Hematopoietic multipotent progenitor cell (in vitro differentiated cells): ENCODE results near the gene ITPA. TPM values are rescaled to one million over a fixed set of nuclear protein-coding genes. Genes with fewer than 3 reads are reported as not detected.
"Not testable (repeated sequence)": the region's sequence is repeated elsewhere in the genome, so short reads cannot be mapped to it uniquely, and the experiment has no call there.

Source experiments
- DNase-seq, 3 donors: peaks; one replicate each; pipeline ENCODE4 v3.0.0-alpha.2; 2011 to 2015; ENCODE audit warnings: low read depth in 2 of 3, low spot score in 2 of 3
- total RNA-seq: library from RNA; depleted of rRNA; stranded (reverse); fragments of >200 nt; gene quantifications from one replicate; pipeline ENCODE4 v1.2.3, GENCODE V29; 2012

ITPA gene
- total RNA-seq, 1 donor, result 34.2 TPM

DNA sequence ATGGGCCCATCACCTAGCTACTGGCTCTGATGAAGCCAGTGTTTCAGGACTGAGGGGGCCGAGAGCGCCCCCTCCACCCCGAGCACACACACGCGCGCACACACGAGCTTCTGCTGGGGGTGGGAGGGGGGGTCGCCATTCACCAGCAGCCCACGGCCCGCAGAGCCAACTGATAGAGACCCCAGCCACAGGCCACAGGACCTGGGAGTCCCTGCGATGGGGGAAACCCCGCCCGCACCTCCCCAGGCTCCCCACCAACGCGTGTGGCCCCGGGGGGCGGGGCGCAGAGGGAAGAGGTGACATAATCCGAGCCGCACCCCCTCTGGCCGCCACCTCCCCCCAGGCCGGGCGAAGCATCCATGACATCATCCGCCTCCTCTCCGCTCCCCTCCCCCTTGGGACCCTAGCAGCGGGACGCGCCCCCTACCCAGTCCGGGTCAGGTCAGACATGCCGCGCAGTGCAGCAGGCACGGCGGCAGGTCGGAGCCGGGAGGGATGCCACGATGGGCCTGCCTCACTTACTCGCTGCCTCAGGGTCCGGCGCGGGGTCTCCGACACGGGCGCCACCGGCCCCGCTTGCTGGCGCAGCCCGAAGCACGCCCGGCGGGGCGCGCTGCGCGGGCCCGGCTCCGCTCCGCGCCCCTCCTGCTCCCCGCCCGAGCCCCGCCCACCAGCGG, 36.2 kb upstream of the ITPA start, which contains the start of gene LZTS3:
Gene LZTS3, minus strand, starts transcription at position 617 of the 677 bp plus-strand sequence. CDS start 6,386 bp downstream, outside the sequence.
- DNase-seq, result peak; percentile 69 to 93 (median 87)

DNA sequence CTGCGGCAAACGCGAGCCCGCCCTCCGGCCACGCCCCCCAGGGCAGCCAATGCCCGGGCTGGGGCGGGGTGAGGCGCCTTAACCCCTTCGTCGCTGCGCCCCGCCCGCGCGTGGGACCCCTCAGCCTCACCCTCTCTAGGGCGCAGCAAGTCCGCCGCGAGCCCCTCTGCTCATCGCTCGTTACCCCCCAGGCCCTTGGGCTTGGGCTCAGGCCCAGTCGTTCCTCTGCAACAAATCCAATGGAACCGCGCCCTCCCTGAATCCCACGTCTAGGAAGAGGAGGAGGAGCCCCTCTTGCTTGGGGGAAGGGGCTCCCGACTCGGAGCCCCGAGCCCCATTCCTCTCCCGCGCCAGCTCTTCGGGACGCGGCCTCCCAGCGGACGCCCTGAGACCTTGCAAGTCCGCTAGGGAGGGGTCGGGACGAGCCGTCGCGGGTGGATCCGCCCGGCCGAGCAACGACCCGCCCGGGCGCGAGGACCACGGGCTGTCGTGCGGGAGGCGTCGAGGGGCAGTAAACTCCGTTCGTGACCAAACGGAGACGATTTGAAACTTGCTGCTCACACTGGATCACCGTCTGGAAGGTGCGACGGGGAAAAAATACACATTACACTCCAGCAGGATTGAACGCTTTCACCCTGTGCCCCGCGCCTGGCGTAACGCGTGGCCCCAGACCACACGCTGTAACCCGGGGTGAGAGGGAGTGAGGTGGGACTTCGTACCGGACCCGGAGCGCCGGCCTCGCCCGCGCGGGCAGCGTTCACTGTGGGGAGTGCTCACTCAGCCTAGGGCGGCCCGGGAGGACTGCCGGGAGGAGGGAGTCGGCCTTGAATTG, 35.5 kb upstream of the ITPA start:
- peak; percentile 42 to 89 (median 73) for DNase-seq

DNA sequence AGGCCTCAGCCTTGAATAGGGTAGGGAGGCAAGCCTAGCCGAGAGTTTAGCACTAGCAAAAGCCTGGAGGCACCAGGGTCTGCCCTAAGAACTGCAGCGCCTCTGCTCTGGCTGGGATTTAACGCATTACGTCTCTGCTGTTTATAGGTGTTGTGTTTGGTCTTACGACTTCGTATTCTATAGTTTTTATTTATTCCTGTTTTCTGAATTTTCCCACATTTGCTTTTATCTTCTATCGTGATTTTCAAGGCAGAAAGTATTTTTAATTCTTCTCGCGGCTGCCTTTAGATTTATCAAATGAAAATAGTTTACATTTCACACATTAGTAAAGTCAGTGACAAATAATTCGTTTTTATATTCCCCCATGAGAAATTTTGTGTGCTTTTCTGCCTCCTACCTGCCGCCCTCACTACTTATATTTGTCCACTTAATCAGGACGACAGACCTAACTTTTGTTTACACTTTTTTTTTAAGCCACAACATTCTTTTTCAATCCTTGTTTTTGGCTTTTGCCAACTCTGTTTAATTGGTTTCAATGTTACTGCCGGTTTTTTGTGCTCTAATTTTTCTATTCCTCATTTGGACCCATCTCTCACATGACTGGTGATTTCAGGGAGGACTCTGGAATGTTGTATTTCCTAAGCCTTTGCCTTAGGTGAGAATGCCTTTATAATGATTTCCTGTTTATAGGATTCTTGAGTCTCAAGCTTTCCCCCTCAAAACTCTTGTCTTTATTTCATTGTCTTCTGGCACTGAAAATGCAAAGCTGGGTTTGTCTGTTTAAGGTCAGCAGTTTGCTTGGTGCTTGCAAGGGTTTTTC, 34.6 kb upstream of the ITPA start:
- DNase-seq, result peak in 1 of 3 donors; percentile 26

DNA sequence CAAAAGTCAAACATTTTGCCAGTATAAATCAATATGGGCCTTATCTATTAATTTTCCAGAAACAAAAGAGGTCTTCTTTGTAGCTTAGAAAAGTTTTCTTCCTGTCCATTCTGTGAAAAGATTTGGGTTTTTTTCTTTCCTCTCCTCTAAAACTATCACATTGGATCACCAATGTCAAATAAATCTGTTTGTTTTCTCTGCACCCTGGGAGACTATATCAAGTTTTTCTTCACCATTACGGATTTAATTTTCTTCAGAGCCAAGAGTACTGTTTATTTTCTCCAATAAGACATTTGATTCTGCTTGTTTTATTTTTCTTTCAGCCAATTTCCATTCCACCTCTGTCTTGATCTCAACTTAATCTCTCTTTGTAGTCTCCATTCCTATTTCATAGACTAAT, 34.0 kb upstream of the ITPA start:
- DNase-seq, result no peak

DNA sequence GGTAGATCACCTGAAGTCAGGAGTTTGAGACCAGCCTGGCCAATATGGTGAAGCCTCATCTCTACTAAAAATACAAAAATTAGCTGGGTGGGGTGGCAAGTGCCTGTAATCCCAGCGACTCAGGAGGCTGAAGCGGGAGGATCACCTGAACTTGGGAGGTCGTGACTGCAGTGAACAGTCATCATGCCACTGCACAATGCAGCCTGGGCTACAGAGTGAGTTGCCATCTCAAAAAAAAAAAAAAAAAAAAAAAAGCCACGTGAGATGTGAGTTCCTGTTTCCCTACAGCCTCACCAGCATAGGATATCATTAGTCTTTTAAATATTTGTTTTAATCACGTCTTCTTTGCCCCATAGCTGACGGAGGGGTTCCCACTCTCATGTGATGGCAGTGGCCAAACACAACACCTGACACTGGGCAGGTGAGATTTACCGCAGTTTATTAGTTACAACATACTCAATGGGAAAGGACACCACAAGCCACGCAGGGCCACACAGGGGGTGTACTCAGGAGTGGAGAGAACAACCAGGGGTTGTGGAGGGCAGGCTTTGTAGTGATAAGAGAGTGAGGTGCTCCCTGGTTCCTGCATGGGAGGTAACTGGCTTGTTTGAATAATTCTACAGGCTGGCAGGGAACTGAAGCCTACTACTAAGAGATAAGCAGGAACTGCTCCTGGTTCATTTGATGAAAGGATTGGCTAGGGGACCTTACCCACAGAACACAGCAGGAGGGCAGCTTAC, 31.4 kb upstream of the ITPA start:
- no peak for DNase-seq

DNA sequence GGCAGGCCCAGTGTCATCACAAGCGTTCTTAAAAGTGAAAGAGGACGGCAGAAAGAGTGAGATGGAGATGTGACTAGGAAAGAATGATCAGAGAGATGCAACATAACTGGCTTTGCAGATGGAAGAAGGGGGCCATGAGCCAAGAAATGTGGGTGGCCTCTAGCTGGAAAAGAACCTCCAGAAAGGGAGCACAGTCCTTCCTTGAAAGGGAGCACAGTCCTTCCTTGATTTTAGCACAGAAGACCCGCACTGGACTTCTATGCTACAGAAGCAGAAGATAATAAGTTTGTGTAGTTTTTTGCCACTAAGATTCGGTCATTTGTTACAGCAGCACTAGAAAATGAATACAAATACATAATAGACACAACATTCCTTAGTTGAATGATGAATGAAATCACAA, 29.0 kb upstream of the ITPA start:
- DNase-seq, result no peak

DNA sequence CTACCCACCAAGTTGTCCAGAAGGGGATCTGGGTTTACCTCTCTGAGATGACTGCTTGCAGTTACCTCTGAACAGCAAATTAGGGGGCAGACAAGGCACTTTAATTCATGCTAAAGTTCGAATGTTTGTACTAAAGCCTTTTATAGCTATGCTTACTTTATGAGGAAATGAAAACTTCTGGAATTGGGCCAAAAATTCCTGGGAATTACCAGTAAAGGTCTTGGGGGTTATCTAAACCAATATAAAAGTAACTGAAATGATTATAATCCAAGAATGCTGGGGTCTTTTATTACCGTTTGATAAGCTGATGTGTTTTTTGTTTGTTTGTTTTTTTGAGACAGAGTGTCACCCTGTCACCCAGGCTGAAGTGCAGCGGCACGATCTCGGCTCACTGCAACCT, 28.0 kb upstream of the ITPA start:
- DNase-seq, result no peak

DNA sequence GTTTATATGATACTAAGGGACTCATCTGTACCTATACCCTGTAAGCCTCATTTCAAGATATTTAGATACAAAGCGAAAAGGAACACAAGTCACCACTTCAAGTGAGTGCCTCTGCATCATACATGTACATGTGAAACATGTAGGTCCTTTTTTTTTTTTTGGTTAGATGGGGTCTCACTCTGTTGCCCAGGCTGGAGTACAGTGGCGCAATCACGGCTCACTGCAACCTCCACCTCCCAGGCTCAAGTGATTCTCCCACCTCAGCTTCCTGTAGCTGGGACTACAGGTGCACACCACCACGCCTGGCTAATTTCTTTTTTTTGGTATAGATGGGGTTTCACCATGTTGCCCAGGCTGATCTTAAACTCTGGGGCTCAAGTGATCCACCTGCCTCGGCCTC, 26.9 kb upstream of the ITPA start:
- DNase-seq, result not testable (repeated sequence)

DNA sequence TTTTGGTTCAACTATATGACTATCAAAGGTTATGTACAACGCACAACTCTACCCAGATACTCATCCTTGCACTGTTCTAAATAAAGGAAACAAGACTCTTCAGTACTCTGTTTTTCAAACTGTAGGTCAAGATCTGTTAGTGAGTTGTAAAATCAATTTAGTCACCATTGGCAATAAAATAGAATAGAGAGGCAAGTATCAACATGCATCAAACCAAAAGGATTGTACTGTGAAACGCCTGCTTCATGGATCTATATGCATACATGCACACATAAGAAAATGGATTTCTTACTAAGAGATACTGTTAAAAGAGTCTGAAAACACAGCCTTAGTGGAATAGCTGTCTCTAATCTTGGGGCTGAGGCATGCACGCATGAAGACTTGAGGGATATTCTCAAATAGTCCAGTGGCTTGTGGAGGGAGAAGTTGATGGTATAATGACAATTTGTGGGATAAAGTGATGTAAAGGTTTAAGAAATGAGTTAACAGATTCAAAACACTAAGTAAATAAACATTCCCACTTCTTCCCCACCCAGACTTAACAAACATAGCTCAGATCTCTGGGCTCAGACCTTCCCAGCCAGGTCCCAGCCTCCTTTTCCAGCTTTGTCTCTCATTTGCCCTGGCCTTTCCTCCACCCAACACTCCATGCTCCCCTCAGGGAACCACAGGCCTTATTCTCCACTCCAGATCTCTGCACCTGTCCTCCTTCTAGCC, 25.2 kb upstream of the ITPA start:
- DNase-seq, result no peak

DNA sequence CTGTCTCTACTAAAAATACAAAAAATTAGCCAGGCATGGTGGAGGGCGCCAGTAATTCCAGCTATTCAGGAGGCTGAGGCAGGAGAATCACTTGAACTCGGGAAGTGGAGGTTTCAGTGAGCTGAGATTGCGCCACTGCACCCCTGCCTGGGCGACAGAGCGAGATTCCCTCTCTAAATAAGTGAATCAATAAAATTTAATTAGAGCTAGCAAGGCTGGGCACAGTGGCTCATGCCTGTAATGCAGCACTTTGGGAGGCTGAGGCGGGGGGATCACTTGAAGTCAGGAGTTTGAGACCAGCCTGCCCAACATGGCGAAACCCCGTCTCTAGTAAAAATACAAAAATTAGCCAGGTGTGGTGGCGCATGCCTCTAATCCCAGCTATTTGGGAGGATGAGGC, 21.4 kb upstream of the ITPA start:
- DNase-seq, result not testable (repeated sequence)

DNA sequence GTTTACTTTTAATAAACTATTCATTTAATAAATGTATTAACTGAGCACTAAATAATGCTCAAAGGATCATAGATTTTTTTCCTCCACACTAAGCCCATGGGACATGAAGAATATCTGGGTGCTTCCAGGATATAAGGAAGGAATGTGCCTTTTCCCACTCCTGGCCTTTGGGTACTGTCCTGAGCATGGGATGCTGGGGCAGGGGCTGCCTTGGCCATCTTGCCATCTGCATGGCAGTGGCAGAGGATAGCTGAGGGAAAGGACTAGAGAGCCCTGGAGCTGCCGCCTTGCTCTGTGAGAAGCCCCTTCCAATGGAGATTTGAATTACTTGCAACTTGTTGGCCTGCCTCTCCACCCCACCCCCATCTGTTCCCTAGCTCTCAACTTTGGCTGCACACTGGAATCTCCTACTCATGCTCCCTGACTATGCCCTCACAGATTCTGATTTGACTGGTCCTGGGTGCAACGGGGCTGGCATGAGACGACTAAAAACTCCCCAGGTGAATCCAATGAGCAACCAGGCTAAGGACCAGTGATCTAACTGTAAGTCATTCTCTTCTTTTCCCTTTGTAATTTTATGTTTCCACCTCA, 20.4 kb upstream of the ITPA start:
- DNase-seq, result no peak

DNA sequence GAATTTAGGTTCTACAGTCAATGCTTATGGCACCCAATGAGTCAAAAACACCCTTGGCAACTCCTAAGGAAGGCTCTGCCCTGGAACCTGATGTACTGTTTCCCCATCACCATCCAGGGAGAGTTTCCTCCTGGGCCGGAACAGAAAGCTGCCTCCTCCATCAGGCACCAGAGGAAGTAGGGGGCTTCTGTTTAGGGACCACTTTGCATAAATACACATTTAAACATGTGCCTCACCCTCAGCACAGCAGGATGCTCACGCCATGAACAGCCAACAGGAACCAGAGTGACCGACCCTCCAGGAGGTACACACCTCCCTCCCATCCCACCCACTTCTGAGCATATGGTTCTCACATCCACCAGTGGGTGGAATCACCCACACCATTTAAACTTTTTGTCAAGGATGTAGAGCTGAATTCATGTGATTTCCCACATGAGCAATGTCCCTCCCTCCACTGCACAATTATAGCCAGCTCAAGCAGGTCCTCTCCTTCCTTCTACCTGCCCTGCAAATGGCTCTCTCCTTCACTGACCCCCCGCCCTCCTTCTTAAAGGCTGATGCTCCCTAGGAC, 19.7 kb upstream of the ITPA start:
- DNase-seq, result no peak

DNA sequence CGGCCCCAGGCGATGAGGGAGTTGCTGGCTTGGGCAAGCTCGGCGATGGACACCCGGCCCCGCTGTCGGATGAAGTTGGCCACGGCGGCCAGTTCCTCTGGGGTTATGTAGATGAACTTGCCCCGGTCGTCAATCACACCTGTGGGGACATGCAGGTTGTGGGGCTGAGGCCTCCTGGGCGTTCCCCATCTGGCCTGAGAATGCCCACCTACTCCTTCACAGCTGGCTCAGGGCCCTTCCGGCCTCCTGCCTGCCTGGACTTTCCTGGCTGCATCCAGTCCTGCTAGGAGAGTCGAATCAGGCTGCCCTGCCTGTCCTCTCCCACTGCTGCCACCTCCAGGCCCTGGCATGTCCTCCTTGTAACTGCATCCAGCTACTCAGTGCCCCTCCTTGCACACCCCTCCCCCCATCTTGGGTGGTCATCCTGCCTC, 18.6 kb upstream of the ITPA start:
- DNase-seq, result no peak

DNA sequence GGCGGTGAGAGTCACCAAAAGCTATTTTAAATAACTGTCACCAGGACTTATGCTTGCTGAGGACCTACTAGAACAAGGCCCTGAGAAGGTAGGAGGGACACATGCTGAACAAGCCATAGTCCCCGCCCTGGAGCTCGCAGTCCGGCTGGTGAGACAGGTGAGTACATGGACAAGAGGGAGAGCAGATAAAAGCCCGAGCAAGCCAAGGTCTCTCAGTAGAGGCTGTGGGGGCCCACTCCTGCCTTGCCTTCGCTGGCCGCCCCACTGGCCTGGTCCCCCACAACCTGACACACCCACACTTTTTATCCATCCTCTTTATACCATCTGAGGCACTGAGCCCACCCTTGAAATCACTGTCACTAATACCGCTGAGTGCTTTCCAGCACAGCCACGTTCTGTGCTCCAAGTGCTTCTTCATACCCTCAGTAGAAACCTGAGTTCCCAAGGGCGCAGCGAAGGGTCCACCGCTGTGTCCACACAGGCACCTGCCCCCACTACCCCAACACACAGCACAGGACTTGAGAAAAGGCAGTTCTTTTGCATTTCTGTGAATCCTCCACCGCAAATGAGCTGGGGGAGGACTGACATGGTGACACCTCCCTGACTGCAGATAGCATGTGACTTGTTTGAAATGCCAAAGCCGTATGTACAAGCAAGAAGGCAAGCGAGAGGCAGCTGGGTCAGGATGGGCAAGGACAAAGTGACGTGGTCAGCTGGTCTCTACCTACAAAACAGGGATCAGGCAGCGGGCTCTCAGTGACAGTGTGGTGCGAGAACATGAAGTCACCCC, 16.9 kb upstream of the ITPA start:
- no peak for DNase-seq

DNA sequence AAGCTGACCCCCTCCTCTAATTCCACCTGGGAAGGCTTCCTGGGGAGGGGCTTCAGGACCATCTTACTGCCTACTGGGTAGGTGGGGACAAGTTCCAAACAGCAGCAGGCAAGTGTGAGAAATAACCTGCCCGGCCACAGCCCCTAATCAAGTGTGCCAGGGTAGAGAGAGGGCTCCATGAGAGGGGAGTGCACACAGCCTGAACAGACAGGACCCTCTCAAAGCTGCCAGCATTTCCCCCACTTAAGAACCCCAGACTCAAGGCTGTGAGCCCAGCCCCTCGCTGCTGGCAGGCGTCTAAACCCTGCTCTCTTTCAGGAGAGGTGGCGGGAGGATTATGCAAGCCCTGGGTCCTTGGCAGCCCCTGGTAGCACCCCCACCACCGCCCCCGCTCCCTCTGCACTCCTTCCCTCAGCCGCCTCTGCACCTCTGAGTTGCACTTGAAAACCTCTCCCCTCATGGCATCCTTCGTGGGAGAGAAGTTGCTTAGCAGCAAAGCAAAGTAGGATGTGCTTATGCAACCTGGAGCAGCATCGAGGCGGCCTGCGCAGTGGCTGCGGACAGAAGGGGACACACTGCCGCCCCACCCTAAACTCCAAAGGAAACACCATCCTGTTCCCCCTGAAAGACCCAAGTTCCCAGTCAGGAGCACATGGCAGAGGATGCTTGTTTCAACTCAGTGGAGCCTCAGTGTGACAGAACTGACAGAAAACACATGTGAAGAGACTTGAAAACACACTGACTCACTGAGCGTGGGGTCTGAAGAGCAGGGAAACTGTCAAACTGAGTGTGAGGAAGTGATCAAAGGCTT, 15.3 kb upstream of the ITPA start:
- no peak for DNase-seq

DNA sequence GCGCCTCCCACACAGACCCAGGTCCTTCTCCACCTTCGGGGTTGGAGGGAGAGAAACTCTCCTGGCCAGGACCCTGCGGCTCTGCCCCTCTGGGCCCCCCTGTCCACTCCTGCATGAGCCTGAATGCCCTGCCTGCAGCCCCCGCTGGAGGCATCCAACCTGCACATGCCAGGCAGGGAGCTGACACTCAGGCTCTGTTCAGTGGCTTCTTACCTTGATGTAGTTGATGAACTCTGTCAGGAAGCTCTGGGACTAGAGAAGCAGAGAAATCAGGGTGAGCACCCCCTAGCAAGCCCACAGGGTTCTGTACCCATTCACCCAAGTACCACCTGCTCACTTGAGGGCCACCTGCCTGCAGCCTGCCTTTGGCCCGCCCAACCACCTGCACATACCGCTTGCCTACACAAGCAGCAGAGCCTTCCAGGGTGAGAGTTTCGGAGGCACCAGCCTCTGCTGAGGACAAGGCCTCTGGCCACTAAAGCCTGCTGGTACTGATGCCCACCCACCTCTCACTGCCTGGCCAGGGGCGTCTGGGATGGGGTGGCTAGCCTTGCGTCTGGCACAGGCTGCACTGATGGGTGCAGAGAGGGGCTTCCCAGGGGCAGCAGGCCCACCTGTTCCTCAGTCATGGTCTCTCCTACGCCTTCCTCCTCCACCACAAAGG, 14.5 kb upstream of the ITPA start:
- no peak for DNase-seq
